Amniotic stem cell (primary cell): ENCODE data around the gene TEDDM1.

Source experiments
- DNase-seq: peaks from one replicate; lab custom pipeline; 2025; lab: John Stamatoyannopoulos, UW

Gene TEDDM1

DNA sequence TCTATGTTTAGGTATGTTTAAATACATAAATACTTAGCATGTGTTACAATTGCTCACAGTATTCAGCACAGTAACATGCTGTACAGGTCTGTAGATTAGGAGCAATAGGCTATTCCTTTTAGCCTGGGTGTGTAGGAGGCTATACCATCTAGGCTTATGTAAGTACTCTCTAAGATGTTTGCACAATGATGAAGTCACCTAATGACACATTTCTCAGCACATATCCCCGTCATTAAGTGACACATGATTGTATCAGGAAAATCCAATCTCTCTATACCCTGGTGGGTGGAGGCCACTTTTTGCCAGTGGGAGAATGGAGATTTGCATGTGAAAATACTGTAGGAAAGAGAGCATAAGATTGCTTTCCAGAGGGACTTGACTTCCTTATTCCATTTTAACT is 5.5 kb upstream of the TEDDM1 start:
- no peak for DNase-seq

DNA sequence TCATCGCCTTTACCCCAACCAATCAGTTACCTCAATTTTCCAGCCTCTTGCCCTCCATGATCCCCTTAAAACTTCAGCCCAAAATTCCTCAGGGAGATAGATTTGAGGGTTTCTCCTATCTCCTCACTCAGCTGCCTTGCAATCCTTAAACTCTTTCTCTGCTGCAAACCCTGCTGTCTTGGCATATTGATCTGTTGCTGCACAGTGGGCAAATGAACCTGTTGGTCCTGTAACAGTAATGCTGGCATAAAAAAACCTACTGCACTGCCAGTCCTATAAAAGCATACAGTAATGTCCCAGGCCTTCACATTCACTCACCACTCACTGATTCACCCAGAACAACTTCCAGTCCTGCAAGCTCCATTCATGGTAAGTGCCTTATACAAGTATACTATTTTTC is 5.1 kb upstream of the TEDDM1 start:
- DNase-seq, result no peak

DNA sequence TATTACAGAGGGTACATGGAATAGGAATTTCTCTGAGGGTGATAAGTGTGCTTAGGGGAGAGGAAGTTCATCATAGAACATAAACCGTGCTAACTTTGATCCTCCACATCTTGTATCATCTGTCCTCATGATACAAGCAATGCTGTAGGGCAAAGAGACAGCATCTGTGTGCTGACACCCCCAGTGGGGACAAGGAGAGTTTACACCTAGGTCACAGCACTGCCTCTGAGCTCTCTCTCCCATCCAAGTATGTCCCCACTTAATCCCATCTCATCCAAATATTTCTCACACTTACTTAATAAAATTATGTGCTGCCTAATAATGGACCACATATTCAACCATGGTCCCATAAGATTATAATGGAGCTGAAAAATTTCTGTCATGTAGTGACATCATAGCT is 4.3 kb upstream of the TEDDM1 start:
- DNase-seq, result no peak

DNA sequence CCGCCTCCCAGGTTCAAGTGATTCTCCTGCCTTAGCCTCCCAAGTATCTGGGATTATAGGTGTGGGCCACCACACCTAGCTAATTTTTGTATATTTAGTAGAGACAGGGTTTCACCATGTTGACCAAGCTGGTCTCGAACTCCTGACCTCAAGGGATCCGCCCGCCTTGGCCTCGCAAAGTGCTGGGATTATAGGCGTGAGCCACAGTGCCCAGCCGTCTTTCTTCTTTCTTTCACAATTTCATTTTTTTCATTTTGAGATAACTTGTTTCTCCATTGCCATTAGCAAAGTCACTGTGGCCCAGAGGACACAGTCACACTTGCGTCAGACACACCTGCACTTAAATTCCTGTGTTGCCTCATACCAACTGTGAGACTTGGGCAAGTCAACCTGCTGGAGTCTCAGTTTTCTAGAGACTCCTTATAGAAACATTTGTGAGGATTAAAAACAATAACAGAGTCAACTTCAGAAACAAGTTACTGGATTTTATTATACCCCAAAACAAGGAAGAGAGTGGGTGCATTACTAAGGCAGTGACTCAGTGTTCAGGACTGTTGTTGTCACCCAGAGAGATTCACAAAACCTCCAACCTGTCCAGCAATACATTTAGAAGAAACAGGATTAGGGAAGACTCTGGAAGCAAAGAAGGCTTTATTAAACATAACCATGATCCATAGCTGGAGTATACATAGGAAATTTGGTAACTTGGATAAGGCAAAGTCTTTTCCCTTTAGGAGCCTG is 2.6 kb downstream of the TEDDM1 start:
- DNase-seq, result no peak

DNA sequence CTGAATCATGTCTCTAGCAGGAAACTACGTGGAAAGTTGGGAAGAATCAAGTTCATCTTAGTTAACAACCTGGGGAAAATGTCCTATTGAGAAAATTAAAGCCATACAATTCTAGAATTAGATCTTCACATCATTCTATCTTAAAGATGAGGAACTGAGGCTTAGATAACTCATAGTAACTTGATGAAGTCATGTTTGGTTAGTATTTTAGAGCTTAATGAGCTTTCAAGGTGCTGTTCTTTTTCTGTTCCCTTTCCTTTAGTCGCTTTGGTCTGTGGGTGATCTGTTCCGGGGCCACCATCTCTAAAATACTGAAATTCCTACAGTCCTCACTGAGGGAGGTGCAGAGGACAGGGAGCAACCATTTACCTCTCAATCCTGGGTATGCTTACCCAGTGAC is 4.6 kb downstream of the TEDDM1 start:
- no peak for DNase-seq

DNA sequence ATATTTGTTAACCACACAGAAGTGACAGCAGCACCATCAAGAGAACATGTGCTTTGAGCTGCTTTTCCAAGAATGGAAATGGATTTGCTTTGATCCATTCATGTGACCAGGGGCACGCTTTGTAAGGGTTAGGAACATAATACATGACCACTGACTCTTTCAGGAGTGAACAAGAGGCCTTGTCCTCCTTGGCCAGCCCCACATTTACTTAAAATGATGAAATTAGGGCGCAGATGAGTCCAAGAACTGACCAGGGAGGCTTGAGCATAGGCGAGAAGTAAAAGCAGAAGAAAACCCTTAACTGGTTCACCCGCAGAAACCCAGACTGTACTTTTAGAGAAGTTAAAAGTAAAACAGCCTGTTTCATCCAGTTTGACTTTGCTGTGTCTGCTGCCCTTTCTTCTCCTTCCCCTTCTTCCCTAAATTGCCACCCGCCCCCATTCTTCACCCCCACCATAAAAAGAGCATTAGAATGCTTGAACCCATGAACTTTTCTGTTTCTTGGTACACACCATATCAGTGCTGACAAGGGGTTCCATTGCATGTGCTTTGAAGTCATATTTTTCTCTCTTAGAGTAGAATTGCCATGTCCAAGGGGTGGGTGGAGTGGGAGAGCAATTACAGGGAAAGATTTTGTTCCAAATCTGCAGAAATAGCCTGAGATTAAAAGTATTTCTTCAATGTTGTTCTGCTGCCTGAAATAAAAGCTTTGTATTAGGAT is 6.3 kb downstream of the TEDDM1 start:
- no peak for DNase-seq

DNA sequence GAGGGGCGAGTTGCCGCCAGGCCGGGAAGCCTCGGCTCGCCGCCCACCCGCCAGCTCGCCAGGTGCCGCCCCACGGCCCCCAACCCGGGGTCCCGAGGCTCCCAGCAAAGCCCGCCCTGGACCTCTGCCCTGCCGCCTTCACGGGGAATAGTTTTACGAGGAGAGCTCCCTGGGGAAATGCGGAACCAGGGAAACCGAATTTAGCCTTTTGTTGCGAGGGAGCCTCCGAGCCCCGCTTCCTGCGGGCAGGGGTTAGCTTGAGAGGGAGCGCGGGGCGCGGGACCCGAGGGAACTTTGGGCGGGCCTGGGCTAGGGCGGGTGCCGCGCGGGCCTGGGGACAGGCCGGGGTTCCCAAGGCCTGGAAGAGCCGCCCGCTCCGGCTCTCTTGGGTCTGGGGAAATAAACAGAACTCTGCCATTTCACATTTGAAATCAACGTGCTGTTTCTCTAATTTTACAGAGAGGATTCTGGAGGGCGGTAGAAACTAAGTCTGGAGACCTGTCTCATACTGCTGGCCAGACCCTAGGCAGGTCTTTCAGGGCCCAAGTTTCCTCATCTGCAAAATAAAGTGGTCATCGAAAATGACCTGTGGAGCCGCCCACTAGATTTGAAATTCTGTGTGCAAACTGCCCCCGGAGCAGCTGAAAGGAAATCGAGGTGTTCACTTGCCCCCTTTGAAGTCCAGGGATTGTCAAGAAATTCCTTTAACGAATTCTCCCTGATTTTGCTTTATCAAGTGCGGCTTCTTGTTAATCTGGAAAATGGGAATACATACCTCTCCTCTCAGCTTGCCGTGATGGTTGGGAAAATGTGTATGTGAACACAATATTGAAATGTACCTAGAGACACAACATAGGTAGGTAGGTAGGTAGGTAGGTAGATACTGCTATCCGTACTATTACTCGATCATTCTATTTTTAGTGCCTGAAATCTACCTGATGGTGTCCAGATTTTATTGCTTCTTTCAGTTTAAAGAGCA is 8.1 kb downstream of the TEDDM1 start:
- DNase-seq, result no peak

DNA sequence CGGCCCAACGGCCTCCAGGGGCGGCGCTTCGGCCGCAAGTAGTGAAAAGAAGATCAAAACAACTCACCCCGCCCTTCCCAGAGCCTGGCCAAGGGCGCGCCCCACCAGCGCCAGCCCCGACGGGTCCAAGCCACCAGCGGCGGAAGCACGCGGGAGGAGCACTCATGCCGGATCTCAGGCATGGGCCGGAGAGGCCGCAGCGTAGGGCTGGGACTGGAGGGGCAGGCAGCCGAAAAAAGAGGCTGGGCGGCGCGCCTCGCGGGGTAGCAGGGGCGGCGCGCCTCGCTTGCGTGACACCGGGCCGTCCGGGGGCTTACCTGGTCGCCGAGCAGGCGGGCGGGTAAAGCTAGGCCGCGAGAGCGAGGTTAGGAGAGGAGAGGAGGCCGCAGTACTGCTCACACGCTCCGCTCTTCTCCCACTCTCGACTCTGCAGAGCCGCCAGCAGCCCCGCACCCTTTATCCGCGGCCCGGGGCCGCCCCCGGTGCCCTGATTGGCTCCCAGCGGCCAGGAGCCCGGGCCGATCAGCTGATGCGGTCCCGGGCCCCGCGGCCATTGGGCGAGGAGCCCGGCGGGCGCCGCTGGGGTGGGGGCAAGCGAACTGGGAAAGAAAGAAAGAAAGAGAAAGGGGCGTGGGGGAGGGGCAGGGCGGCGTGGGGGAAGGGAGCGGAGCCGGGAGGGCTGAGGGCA is 9.0 kb downstream of the TEDDM1 start, which contains the start of gene GLUL:
TSS of gene GLUL (minus strand) at position 429 of the 688 bp plus-strand sequence. CDS start 3,053 bp downstream, outside the sequence.
- DNase-seq, result peak; percentile 83

DNA sequence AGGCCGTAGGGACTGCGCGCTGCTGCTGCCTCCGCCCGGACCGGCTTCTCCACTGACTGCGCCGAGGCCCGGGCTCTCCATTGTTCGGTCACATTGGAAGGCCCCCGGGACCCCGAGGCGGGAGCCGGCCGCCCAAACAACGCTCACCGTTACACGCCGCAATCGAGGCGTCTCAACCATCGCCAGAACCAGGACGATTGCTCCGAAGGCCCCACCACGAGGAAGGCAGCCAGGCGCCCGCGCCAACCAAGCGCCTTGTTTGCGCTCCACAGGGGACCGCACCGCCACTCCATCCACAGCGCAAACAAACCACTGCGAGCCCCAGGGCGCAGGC is 9.5 kb downstream of the TEDDM1 start:
- DNase-seq, result no peak

DNA sequence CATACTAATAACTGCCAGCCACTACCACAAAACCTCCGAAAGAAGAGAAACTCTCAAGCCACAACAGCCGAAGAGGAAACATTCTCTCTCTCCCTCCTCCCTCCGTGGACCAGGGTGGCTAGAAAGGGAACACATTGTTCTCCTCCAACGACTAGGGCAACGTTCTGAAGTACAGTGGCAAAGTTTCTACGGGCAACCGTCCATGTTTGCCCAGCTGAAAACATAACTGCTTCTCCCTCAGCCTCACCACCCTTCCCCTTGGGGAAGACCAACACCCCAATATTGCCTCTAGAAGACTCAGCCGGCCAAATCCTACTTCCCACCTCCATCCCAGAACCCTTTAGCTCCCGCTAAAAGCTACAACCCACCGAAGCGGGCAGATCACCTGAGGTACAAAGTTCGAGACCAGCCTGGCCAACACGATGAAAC is 10.8 kb downstream of the TEDDM1 start:
- no peak for DNase-seq

DNA sequence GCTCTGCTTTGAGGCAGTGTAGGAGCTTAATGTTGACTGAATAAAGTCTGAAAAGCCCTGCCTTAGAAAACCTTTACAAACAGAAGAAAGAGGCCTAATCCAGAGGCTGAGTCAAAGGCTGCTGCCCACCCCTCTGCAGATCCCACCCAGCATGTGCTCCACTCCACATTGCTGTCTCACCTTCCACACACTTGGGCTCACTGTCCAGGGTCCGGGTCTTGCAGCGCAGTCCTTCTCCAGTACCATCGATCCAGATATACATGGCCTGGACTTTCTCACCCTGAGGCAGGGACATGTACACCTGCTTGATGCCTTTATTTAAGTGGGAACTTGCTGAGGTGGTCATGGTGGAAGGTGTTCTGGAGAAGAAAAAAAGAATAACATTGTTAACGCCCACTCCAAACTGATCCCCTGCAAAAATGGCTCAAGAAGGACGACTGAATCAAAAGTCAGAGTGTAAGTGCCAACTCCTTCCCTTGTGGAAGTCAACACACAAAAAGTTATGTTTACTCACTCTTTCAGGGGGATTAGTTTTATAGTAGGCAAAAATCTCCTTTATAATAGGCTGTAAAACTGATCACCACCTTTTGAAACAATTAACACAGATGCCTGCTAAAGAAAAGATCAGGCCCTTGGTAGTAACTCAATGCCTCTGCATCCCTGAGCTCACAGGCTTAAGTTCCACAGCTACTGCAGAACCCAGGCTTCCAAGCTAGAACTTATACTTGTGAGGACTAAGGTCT is 11.9 kb downstream of the TEDDM1 start:
- no peak for DNase-seq

DNA sequence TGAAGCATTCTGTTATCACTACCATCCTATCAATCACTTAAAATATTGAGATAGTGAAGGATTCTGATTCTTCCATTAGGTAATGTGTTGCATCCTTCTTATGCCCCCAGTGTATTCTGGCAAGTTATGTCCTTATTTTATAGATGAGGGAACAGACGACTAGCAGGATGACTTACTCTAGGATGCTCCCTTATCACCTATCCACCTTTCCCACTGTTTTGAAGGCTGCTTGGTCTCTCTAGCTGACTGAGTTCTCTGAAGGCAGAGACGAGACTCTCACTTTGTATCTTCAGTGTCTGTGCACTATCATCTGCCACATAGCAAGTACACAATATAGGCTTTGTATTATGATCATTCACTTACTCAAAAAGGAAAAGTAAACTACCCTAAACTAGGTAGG is 12.9 kb downstream of the TEDDM1 start:
- no peak for DNase-seq

DNA sequence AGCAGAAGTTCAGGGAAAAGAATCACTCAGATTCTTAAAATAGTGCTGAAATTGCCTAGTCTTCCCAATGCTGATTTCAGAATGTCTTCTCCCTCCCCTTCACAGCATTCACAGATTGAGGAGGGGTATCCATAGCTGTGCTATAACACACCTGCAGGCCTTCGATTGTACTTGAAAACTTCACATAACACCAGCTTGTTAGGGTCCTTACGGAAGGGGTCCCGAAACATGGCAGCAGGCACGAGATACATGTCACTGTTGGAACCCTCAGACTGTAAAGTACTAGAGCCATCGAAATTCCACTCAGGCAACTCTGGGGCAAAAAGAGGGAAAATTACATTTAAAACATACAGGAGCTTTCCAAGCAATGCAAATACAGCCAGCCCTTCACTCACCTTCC is 13.5 kb downstream of the TEDDM1 start:
- DNase-seq, result no peak

DNA sequence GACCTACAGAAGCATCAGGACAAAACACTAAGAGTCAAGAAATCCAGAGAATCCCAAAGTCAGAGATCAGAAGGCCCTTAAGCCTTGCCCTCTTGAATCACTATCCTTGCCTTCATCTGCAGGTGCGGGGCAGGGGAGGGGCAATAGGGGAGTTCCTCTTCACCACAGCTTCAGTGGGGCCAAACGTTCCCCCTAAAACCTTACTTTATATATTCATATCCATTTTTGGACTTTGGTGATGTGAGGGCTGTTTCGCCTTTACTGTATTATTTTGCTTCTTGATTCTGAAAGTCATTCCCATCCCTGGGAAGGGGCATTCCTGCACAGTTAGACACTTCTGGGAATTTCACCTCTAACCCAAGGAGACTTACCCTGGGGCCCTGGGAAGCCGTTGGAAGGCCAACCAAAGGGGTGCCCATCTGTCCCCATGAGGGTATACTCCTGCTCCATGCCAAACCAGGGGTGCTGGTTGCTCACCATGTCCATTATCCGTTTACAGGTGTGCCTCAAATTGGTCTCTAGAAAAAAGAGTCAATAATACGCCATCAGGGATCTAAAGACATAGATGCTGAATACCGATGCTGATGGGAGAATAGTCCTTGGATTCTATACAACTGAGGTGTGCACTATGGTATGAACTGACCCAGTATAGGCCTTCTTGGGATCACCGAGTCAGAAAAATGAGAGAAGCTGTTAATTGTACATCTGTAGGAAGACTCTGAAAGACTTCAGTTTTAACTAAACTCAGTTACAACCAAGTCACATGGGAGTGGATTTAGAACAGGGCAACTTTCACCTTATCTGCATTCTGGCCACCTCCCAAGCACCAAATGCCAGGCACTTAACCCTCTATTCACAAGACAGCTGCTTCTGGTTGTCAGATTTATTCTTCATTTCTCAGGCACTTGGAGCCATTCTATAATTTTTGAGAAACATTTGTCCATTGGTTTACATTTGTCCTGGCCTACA is 14.3 kb downstream of the TEDDM1 start:
- no peak for DNase-seq

DNA sequence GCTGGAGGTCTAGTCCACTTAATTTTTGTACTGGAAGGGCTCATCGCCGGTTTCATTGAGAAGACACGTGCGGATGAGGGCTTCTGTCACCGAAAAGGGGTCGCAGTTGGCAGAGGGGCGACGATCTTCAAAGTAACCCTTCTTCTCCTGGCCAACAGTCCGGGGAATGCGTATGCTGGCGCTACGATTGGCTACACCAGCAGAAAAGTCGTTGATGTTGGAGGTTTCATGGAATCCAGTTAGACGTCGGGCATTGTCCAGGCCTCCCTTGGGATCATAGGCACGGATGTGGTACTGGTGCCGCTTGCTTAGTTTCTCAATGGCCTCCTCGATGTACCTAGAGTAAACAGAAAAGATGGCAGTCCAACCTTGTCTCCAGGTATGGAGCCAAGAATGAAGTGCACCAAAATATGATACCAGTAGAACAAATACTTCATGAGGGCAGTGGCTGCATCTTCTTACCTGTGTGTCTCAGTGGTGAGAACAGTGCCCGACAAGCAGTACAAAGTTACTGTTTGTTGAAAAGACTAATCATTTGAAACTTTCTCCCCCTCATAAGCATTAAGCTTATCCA is 16.0 kb downstream of the TEDDM1 start:
- DNase-seq, result no peak

DNA sequence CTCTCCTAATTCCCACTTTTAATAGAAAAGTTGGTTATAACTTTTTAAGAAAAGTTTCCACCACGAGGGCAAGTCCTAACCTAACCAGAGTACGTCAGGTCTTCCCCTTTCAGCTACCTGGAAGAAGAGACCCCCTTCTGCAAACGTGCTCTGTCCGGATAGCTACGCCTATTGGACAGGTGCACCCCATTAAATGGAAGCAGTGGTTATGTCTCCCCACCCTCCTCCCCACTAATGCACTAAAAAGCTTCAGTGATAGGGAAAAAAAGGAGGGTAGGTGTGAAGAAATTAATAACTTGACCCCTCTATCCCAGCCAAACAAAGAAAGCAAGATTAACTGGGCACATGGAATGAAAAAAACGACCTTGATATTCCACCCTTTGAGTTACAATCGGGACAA is 16.5 kb downstream of the TEDDM1 start:
- DNase-seq, result no peak

DNA sequence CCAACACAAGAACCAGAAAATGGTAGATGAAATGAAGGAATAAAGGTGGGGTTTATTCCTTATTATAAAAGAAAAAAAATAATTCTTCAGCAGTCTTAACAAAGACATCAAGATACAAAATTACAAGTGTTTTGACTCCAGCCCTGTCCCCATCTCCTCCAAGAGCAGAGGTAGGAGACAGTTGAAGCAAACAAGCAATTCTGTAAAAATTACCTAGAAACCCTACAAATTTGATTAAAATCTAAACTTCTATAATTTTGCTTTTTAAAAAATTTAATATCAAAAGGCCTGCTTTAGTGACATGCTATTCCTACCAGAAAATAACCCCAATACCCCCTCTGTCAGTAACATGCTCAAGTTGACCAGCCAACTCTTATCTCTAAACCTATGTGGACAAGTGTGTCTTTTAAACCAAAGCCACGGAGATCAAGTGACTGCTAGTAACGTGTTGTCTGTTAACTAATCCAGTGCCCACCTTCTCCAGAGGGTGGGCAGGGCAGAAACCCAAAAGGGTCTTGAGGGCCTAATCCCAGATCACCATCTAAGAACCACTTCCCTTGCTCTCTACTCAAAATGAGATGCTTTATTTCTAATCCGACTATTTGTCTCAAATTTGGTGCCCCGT is 17.3 kb downstream of the TEDDM1 start:
- no peak for DNase-seq

DNA sequence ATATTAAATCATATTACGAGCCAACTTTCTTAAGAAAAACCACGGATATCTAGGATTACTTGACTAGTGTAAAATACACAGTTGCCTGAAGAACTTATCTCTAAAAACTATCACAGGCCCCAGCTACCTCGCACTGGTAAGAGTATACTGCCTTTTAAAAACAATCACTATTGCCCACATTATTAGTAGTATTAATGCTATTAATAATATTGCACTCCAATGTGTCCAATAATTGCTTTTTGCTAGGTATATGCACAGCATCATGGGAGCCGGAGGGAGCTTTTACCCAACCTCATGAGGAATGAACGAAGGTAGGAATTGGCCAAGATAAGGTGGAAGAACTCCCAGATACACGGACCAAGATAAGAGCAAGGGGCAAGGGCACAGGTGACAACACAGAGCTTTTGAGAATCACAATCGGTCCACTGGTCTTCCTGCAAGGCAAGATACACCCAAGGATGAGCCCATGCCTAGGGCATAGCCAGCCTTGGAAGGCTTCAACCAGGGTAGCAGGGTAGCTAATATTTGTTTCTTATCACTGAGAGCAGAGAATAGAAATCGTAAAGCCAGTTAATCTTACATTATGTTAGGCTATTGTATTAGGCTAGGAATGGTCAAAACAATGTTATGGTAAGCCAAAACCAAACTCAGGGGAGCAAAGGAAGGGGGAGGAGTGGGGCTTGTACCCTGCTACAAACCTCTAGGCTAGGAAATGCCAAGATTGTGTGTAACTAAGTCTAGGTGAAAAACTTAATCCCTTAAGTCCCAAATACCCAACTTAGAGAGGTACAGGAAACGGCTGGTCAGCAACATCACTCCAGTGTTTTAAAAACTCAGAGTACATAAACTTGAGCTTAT is 18.3 kb downstream of the TEDDM1 start:
- DNase-seq, result no peak
